ENCODE results near the gene LEO1.

The LEO1 gene

GRCh38 chr15:51932161-51932560 lies 39.4 kb downstream of the LEO1 start:
- Histone ChIP-seq H3K36me3 (ENCODE audit: control insufficient read depth, insufficient read depth, low read length) (peaks cover 1% of the 10 kb centered on the region), H3K27ac (ENCODE audit: insufficient read depth, low read depth, low read length, poor library complexity, severe bottlenecking) (no peak overlapping the region), H3K27me3 (ENCODE audit: control insufficient read depth, insufficient read depth, low read length, poor library complexity, severe bottlenecking) (no peaks in the 10 kb centered on the region), H3K9me3 (ENCODE audit: control insufficient read depth, low read length) (no peaks in the 10 kb centered on the region), H3K4me1 (ENCODE audit: control insufficient read depth, insufficient read depth, low read length) (no peaks in the 10 kb centered on the region), H3K4me3 (ENCODE audit: insufficient read depth, low read depth, low read length) (no peak overlapping the region)
- 89 to 94% methylated on average over 1 of the region's 1 CpG for WGBS, 2 experiments

- H3K27me3 ChIP-seq (ENCODE audit: control insufficient read depth, insufficient read depth, low read length, poor library complexity, severe bottlenecking) = no peaks in the 10 kb centered on the region
- 92 to 93% methylated on average over 4 of the region's 4 CpGs for WGBS, 2 experiments
- H3K9me3 ChIP-seq (ENCODE audit: control insufficient read depth, low read length) = no peaks in the 10 kb centered on the region
- H3K27ac ChIP-seq (ENCODE audit: insufficient read depth, low read depth, low read length, poor library complexity, severe bottlenecking) = no peak overlapping the region
- H3K36me3 ChIP-seq (ENCODE audit: control insufficient read depth, insufficient read depth, low read length) = no peaks in the 10 kb centered on the region
- H3K4me3 ChIP-seq (ENCODE audit: insufficient read depth, low read depth, low read length) = no peak overlapping the region
- no peaks in the 10 kb centered on the region for H3K4me1 ChIP-seq (ENCODE audit: control insufficient read depth, insufficient read depth, low read length)
Measured at GRCh38 chr15:51931638-51932037, 39.9 kb downstream of the LEO1 start.

GRCh38 chr15:51931016-51931415 lies 40.6 kb downstream of the LEO1 start:
- 75 to 85% methylated on average over 3 of the region's 3 CpGs for WGBS, 2 experiments

GRCh38 chr15:51926809-51927208 lies 44.8 kb downstream of the LEO1 start:
- Histone ChIP-seq H3K27me3 (ENCODE audit: control insufficient read depth, insufficient read depth, low read length, poor library complexity, severe bottlenecking) (no peaks in the 10 kb centered on the region), H3K4me1 (ENCODE audit: control insufficient read depth, insufficient read depth, low read length) (peaks cover 10% of the 10 kb centered on the region), H3K27ac (ENCODE audit: insufficient read depth, low read depth, low read length, poor library complexity, severe bottlenecking) (no peak overlapping the region), H3K9me3 (ENCODE audit: control insufficient read depth, low read length) (no peaks in the 10 kb centered on the region), H3K36me3 (ENCODE audit: control insufficient read depth, insufficient read depth, low read length) (no peaks in the 10 kb centered on the region), H3K4me3 (ENCODE audit: insufficient read depth, low read depth, low read length) (no peak overlapping the region)
- 97% methylated on average over 3 of the region's 3 CpGs for WGBS, 2 experiments

More at GRCh38 chr15:51931016-51931415, 40.6 kb downstream of the LEO1 start:
- Histone ChIP-seq H3K27me3 (ENCODE audit: control insufficient read depth, insufficient read depth, low read length, poor library complexity, severe bottlenecking) (no peaks in the 10 kb centered on the region), H3K9me3 (ENCODE audit: control insufficient read depth, low read length) (no peaks in the 10 kb centered on the region), H3K4me1 (ENCODE audit: control insufficient read depth, insufficient read depth, low read length) (no peaks in the 10 kb centered on the region), H3K27ac (ENCODE audit: insufficient read depth, low read depth, low read length, poor library complexity, severe bottlenecking) (no peak overlapping the region), H3K4me3 (ENCODE audit: insufficient read depth, low read depth, low read length) (no peak overlapping the region), H3K36me3 (ENCODE audit: control insufficient read depth, insufficient read depth, low read length) (no peaks in the 10 kb centered on the region)

- Histone ChIP-seq H3K9me3 (ENCODE audit: control insufficient read depth, low read length) (no peaks in the 10 kb centered on the region), H3K36me3 (ENCODE audit: control insufficient read depth, insufficient read depth, low read length) (no peaks in the 10 kb centered on the region), H3K4me1 (ENCODE audit: control insufficient read depth, insufficient read depth, low read length) (peaks cover 10% of the 10 kb centered on the region), H3K27me3 (ENCODE audit: control insufficient read depth, insufficient read depth, low read length, poor library complexity, severe bottlenecking) (no peaks in the 10 kb centered on the region), H3K27ac (ENCODE audit: insufficient read depth, low read depth, low read length, poor library complexity, severe bottlenecking) (no peak overlapping the region), H3K4me3 (ENCODE audit: insufficient read depth, low read depth, low read length) (no peak overlapping the region)
- WGBS, 2 experiments = 75% methylated on average over 11 of the region's 11 CpGs
Measured at GRCh38 chr15:51924156-51925068, 47.2 kb downstream of the LEO1 start.

- no peaks in the 10 kb centered on the region for H3K4me1 ChIP-seq (ENCODE audit: control insufficient read depth, insufficient read depth, low read length)
- H3K36me3 ChIP-seq (ENCODE audit: control insufficient read depth, insufficient read depth, low read length) = no peaks in the 10 kb centered on the region
- H3K9me3 ChIP-seq (ENCODE audit: control insufficient read depth, low read length) = no peaks in the 10 kb centered on the region
- WGBS, 2 experiments = 50 to 54% methylated on average over 2 of the region's 2 CpGs
- H3K27ac ChIP-seq (ENCODE audit: insufficient read depth, low read depth, low read length, poor library complexity, severe bottlenecking) = no peak overlapping the region
- no peak overlapping the region for H3K4me3 ChIP-seq (ENCODE audit: insufficient read depth, low read depth, low read length)
- H3K27me3 ChIP-seq (ENCODE audit: control insufficient read depth, insufficient read depth, low read length, poor library complexity, severe bottlenecking) = no peaks in the 10 kb centered on the region
Measured at GRCh38 chr15:51917493-51917892, 54.1 kb downstream of the LEO1 start.

GRCh38 chr15:51912528-51912927 lies 59.0 kb downstream of the LEO1 start:
- no peaks in the 10 kb centered on the region for H3K27me3 ChIP-seq (ENCODE audit: control insufficient read depth, insufficient read depth, low read length, poor library complexity, severe bottlenecking)
- no peaks in the 10 kb centered on the region for H3K4me1 ChIP-seq (ENCODE audit: control insufficient read depth, insufficient read depth, low read length)
- 94 to 100% methylated on average over 2 of the region's 3 CpGs for WGBS, 2 experiments
- no peak overlapping the region for H3K27ac ChIP-seq (ENCODE audit: insufficient read depth, low read depth, low read length, poor library complexity, severe bottlenecking)
- no peaks in the 10 kb centered on the region for H3K36me3 ChIP-seq (ENCODE audit: control insufficient read depth, insufficient read depth, low read length)
- no peaks in the 10 kb centered on the region for H3K9me3 ChIP-seq (ENCODE audit: control insufficient read depth, low read length)
- no peak overlapping the region for H3K4me3 ChIP-seq (ENCODE audit: insufficient read depth, low read depth, low read length)

GRCh38 chr15:51909584-51909983 lies 62.0 kb downstream of the LEO1 start:
- 87 to 100% methylated on average over 1 of the region's 2 CpGs for WGBS, 2 experiments

GRCh38 chr15:51908316-51908715 lies 63.3 kb downstream of the LEO1 start:
- Histone ChIP-seq H3K4me1 (ENCODE audit: control insufficient read depth, insufficient read depth, low read length) (no peaks in the 10 kb centered on the region), H3K27me3 (ENCODE audit: control insufficient read depth, insufficient read depth, low read length, poor library complexity, severe bottlenecking) (no peaks in the 10 kb centered on the region), H3K4me3 (ENCODE audit: insufficient read depth, low read depth, low read length) (no peak overlapping the region), H3K27ac (ENCODE audit: insufficient read depth, low read depth, low read length, poor library complexity, severe bottlenecking) (no peak overlapping the region), H3K9me3 (ENCODE audit: control insufficient read depth, low read length) (no peaks in the 10 kb centered on the region), H3K36me3 (ENCODE audit: control insufficient read depth, insufficient read depth, low read length) (no peaks in the 10 kb centered on the region)
- WGBS, 2 experiments = 89 to 91% methylated on average over 1 of the region's 1 CpG

More at GRCh38 chr15:51909584-51909983, 62.0 kb downstream of the LEO1 start:
- Histone ChIP-seq H3K27me3 (ENCODE audit: control insufficient read depth, insufficient read depth, low read length, poor library complexity, severe bottlenecking) (no peaks in the 10 kb centered on the region), H3K4me1 (ENCODE audit: control insufficient read depth, insufficient read depth, low read length) (no peaks in the 10 kb centered on the region), H3K36me3 (ENCODE audit: control insufficient read depth, insufficient read depth, low read length) (no peaks in the 10 kb centered on the region), H3K9me3 (ENCODE audit: control insufficient read depth, low read length) (no peaks in the 10 kb centered on the region), H3K27ac (ENCODE audit: insufficient read depth, low read depth, low read length, poor library complexity, severe bottlenecking) (no peak overlapping the region), H3K4me3 (ENCODE audit: insufficient read depth, low read depth, low read length) (no peak overlapping the region)

- Histone ChIP-seq H3K27ac (ENCODE audit: insufficient read depth, low read depth, low read length, poor library complexity, severe bottlenecking) (no peak overlapping the region), H3K9me3 (ENCODE audit: control insufficient read depth, low read length) (no peaks in the 10 kb centered on the region), H3K4me1 (ENCODE audit: control insufficient read depth, insufficient read depth, low read length) (no peaks in the 10 kb centered on the region), H3K36me3 (ENCODE audit: control insufficient read depth, insufficient read depth, low read length) (no peaks in the 10 kb centered on the region), H3K4me3 (ENCODE audit: insufficient read depth, low read depth, low read length) (no peak overlapping the region), H3K27me3 (ENCODE audit: control insufficient read depth, insufficient read depth, low read length, poor library complexity, severe bottlenecking) (no peaks in the 10 kb centered on the region)
- WGBS, 2 experiments = 78 to 83% methylated on average over 7 to 8 of the region's 8 CpGs
Measured at GRCh38 chr15:51907136-51907862, 64.3 kb downstream of the LEO1 start.
